Central memory CD4-positive, alpha-beta T cell (primary cell): ENCODE data around the gene SPEM3.
A peak's percentile ranks its signal among the peaks of the same experiment; 100 is the strongest.

ENCODE experiments used
- DNase-seq: peaks from one replicate; pipeline ENCODE4 v3.0.0; 2022

SPEM3 gene

DNA sequence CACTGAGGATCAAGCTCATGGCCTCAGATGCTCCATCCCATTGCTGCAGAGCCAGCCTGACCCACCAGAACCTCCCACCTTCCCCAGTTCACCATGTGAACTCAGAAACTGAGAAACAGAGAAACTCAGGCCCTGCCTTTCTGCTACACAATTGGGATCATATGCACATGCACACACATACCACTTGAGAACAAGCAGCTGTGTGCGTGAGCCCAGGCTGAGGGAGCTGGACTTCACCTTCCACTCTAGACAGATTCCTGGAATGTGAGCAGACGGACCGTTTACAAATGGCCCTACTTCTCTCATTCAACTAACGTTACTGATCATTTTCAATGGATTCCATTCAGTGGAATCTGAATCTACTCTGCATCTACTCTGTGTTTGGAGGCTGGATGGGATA, 5.0 kb upstream of the SPEM3 start:
- DNase-seq: no peak

DNA sequence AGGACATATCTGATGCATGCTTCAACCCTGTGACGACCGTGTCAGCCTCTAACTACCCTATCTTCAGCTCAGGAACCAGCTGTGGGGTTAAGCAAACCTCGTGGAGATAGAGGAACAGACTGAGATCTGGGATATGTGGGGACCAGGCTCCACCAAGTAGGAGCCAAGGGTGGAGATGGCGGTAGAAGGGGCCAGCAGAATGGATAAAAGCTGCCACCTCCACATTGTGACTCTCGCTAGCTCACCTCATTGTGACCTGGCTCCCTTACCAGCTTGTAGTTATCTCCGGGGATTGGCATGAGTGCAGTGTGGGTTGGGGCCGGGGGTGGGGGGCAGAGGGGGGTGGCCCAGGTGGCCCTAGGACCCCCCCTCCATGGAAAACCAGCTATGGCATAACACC, 3.3 kb upstream of the SPEM3 start, which contains the start of gene SPEM2:
TSS of gene SPEM2 (plus strand) at position 301 of the 400 bp plus-strand sequence. CDS start at position 374, 73 bp downstream.
- DNase-seq: no peak

DNA sequence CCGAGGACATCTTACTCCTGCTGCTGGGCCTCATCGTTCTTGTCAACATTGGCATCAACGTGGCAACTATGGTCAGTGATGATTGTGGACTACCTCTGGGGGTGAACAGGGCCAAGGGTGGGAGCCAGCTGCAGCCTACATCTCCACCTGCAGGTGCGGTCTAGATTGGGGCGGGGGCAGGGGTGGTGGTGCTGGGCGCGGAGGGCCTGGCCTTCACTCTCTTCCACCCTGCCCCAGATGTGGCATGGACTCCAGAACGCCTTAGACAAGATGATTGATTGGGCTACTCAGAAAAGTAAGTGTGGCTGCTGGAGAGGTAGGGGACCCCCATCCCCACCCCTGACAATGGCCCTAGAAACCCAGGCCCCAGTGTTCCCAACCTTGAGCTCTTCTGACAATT, 2.9 kb upstream of the SPEM3 start:
- no peak for DNase-seq

DNA sequence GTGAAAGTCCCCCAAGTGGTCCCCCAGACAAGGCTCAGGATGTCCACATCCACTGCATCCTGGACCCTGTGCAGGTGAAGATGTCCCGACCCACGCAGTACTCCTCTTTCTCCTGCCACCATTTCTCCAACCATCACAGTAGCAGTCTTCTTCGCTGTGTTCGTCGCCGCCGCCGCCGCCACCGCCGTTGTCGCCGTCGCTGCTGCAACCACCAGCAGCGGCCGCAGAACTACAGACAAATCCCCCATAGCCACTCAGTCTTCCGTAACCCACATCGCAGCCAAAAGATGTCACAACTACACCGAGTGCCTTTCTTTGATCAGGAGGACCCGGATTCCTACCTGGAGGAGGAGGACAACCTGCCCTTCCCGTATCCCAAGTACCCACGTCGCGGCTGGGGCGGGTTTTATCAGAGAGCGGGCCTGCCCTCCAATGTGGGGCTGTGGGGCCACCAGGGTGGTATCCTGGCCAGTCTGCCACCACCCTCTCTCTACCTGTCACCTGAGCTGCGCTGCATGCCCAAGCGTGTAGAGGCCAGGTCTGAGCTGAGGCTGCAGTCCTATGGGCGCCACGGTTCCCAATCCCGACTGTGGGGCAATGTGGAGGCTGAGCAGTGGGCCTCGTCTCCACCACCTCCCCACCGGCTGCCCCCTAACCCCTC, 2.3 kb upstream of the SPEM3 start:
- no peak for DNase-seq

DNA sequence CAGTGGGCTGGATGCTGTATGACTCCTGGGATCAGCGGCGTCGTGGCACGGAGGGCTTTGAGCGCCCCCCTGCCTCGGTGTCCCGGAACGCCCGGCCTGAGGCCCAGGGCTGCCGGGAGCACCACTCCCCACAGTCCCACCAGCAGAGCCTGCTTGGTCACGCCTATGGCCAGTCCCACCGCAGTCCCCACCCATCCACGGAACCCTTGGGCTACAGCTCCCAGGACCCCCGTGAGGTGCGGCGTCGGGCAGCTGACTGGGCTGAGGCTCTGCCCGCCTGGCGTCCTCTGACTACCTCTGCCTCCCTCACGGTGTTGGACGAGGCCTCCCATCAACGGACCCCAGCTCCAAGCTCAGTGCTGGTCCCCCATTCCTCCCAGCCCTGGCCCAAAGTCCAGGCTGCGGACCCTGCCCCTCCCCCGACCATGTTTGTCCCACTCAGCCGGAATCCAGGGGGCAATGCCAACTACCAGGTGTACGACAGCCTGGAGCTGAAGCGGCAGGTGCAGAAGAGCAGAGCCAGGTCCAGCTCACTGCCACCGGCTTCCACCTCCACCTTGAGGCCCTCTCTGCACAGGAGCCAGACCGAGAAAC, 1.7 kb upstream of the SPEM3 start:
- DNase-seq: no peak

DNA sequence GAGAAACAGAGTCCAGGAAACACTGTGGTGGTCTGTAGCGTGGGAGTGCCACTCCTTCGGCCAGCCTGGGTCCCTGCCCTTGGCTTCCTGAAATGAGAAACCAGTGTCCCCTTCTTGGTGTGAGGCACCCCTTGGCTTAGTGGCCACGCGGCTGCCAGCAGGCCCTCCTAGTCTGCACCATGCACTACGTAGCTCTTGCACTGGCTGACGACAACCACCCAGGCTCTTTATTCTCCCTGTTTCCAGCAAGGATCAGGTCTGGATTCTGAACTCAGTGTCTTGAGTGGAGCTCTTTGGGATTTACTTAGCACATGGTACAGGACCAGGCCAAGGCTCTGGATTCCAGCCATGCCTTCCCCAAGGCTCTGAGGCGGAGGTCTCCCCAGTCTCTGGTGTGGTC, 1.1 kb upstream of the SPEM3 start:
- DNase-seq: no peak

DNA sequence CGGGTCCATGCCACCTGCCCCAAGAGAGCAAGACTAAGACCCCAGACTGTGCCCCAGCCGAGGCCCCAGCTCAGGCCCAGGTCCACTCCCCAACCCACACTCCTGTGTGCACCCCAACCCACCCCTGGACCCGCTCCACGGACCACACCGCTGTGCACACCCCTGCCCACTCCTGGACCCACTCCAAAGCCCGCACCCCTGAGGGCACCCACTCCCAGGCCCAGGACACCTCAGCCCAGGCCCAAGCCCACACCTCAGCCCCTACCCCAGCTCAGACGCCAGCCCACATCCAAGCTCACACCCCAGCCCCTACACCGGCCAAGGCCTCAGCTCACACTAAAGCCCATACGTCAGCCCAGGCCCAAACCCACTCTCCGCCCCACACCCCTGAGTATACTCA, 1.1 kb downstream of the SPEM3 start:
- no peak for DNase-seq

DNA sequence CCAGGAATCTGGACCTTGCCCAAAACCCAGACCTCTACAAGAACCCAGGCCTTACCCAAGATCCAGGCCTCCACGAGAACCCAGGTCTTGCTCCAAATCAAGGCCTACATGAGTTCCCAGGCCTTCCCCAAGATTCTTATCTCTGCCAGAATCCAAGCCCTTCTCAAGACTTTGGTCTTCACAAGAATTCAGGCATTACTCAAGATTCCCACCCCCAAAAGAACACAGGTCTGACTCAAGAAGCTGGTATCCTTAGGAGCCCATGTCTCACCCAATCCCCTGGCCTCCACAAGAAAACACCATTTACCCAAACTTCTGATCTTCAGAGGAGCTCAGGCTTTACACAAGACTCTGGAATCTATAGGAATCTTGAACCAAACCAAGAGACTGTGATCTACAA, 2.6 kb downstream of the SPEM3 start:
- DNase-seq: no peak

DNA sequence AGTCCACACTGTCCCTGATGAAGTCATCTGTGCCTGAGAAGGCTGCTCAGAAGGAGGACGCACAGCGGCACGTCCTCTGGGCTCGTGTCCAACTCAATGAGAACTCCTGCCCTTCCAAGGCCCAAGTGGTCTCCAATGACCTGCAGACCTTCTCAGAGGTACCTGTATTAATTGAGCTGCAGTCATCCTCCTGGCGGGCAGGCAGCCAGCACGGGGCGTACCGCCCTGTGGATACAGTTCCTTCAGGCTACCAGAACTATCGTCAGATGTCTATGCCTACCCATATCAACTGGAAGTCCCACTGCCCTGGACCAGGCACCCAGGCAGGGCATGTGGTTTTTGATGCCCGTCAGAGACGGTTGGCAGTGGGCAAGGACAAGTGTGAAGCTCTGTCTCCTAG, 3.6 kb downstream of the SPEM3 start:
- DNase-seq: no peak

DNA sequence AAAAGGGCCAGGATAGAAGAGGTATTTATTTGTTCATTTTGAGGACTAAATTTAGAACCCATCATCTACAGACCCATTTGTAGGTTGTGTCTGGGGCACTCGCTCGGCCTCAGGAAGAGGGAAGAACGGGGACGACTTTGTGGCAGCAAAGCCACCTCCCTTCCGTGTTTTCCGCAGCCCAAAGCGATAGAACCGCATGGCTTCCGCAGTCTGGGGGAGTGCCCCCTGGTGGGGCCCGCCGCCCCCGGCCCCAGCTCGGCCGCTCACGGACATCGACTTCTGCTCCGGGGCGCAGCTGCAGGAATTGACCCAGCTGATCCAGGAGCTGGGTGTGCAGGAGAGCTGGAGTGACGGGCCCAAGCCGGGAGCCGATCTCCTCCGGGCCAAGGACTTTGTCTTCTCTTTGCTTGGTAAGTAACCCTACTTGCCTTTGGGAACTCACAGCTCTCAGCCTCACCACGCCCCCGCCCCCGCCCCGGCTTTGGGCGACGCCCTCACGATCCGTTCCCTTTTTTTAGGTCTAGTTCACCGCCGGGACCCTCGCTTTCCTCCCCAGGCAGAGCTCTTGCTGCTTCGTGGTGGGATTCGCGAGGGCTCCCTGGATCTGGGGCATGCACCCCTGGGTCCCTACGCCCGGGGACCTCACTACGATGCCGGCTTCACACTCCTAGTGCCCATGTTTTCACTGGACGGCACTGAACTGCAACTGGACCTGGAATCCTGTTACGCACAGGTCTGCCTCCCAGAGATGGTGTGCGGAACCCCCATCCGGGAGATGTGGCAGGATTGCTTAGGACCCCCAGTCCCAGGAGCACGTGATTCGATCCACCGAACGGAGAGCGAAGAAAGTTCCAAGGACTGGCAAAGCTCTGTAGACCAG, 7.3 kb downstream of the SPEM3 start:
- DNase-seq: peak; percentile 72

DNA sequence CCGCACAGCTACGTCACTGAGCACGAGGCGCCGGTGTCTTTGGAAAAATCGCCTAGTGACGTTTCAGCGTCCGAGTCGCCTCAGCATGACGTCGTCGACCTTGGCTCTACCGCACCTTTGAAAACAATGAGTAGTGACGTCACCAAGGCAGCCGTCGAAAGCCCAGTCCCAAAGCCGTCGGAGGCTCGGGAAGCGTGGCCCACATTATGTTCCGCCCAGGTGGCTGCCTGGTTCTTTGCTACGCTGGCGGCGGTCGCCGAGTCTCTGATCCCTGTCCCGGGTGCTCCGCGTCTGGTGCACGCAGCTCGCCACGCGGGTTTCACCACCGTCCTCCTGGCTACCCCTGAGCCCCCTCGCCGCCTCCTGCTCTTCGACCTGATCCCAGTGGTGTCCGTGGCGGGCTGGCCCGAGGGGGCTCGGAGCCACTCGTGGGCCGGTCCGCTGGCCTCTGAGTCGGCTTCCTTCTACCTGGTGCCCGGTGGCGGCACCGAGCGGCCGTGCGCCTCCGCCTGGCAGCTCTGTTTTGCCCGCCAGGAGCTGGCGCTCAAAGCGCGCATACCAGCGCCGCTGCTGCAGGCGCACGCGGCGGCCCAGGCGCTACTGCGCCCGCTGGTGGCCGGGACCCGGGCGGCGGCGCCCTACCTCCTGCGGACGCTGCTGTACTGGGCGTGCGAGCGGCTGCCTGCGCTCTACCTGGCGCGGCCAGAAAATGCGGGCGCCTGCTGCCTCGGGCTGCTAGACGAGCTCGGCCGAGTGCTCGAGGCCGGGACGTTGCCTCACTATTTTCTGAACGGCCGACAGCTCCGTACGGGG, 8.1 kb downstream of the SPEM3 start:
- peak; percentile 80 for DNase-seq

DNA sequence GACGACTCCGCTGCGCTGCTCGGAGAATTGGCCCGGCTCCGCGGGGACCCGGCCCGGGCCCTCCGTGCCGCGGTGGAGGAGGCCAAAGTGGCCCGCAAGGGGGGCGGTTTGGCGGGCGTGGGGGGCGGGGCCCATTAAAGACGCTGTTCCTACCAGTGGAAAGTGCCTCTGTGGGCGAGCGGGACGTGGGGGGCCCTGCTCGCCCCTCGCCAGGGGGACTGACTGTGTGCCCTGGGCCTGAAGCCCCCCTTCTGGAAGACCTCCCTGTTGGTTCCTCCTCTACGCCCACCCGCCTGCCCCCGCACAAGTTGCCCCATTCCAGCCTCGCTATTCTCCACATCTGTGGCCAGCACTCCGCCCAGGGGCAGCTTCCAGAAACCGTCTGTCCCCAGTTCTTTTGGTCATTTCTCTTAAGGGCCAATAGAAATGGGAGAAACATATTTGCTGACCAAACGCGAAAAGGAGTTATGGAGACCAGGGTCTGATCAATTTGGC, 8.8 kb downstream of the SPEM3 start:
- DNase-seq: no peak

DNA sequence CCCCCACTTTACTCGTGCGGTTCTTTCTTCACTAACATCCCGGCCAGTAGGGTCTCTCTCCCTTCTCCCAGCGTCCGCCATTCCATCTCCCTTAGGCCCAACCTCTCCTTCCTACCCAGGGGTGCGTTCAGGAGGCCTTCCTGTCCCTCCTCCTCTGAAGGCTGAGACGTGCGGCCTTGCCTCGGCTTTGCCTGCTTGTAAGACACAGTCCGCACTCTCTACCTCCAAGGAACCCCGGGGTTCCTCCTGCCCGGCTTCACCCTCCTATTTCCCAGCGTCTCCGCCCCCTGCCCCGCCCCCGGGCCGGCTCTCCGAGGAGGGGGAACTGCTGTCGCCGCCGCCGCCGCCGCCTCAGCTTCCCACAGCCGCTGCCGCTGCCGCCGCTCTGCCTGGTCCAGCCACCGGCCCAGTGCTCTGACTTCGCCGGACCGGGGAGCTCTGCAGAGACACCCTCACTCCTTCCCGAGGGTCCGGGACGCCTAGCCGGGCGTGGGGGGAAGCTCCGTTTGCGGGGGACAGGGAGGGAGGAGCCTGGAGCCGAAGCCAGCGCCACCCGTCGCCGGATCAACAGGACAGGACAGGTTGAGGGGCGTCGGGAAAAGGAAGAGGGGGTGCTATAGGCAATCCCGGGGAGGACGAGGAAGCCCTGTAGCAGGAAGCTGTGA, 9.4 kb downstream of the SPEM3 start:
- DNase-seq: peak; percentile 35

DNA sequence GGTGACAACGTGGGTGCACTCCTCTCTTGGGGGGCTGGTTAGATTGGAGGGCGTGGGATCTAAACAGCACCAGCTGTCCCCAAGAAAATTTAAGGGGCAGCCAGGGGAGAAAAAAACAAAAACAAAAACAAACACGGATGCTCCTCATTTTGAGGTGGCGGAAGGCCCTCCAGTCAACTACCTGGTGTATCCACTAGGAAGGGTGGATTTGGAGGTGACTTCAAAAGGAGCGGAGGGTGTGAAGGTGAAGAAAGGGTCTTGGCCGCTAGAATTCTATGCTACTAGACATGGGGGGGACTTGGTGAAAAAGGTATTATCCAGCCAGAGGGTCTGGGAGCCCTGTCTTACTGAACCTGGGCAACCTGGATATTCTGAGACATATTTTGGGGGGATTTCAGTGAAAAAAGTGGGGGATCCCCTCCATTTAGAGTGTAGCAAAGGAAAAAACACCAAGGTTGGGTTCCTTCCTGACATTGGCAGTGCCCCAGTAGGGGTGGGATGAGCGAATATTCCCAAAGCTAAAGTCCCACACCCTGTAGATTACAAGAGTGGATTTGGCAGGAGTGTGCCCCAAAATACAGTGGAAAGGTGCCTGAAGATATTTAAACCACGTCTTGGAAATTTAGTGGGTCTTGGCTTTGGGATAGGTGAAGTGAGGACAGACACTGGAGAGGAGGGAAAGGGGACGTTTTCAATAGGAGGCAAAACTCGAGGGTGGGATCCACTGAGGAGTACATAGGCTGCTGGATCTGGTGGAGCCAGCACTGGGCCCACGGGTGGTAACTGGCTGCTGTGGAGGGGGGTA, 10.2 kb downstream of the SPEM3 start:
- DNase-seq: no peak

DNA sequence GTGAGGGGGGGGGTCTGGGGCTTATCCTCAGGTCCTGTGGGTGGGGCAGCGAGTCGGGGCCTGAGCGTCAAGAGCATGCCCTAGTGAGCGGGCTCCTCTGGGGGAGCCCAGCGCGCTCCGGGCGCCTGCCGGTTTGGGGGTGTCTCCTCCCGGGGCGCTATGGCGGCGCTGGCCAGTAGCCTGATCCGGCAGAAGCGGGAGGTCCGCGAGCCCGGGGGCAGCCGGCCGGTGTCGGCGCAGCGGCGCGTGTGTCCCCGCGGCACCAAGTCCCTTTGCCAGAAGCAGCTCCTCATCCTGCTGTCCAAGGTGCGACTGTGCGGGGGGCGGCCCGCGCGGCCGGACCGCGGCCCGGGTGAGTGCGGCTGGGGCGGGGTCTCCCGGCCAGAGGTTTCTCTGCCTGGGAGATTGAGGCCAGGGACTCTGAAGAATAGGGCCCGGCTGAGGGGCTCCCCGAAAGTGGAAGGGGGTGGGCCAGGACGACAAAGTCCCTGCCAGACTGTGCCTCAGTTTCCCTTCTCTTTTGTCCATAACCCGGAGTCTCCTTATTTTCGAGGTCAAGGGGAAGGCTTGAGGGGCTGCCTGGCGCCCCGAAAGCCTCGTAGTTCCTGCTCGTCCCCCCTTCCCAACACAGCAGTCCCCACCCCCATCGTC, 10.9 kb downstream of the SPEM3 start, which contains the start of gene FGF11:
TSS of gene FGF11 (plus strand) at position 51 of the 651 bp plus-strand sequence. CDS start at position 160, 109 bp downstream.
- no peak for DNase-seq

DNA sequence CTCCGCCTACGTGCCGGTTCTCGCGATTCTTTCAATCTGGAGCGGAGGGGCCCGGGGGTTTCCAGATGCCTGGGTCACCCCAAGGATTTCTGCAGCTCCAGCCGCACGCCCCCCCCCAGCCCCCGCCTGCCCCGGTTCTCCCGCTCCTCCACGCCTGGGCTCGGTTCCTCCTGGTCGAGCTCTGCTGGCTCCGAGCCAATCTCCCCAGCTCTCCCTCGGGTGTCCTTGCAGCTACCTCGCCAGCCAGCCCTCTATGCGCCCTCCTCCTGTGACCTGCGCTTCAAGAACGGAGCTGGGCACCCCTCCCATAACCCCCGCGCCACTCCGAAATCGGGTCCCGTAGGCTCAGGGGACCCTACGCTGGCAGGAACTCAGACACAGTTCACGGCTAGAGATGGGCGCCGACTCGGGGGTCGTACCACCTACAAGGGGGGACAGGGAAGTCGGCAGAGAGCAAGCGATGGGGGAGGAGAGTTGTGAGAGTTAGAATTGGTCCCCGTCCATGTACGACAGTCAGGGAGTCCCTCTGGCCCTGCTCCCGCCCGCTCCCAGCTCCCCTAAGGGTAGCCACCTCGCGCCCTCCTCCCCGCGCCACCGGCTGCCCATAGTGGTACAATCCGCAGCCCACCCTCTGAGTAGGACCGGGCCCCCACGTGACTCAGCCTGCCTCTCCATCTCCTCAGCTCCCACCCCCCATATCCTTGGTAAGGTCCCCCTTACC, 11.6 kb downstream of the SPEM3 start:
- peak; percentile 15 for DNase-seq

DNA sequence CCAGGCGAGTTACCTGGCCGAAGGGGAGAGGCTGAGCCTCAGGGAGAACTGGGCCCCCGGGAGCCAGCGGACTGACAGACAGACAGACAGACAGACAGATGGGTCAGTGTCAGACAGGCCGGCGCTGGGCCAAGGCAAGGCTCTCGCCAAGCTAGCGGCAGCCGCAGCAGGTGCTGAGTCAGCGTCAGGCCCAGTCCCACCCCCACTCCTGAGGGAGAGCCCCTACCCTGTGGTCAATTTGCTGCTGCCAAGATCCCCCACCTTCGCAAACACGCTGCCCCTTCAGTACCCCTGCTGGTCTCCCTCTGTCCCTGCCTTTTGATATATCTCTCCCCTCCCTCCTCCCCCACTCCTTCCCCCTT, 12.2 kb downstream of the SPEM3 start:
- DNase-seq: no peak

DNA sequence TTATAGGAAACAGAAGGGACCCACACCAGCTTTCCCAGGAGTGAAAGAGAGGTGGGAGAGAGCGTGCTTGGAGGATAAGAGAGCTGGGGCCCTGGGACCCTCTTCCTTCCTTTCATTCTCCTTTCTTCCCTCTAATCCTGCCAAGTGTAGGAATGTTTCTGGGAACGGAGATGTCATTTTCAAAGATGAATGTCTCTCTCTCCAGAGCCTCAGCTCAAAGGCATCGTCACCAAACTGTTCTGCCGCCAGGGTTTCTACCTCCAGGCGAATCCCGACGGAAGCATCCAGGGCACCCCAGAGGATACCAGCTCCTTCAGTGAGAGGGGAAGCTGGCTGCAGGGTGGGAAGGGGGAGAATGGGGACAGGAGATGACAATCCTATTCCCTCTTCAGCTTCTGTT, 12.6 kb downstream of the SPEM3 start:
- no peak for DNase-seq

DNA sequence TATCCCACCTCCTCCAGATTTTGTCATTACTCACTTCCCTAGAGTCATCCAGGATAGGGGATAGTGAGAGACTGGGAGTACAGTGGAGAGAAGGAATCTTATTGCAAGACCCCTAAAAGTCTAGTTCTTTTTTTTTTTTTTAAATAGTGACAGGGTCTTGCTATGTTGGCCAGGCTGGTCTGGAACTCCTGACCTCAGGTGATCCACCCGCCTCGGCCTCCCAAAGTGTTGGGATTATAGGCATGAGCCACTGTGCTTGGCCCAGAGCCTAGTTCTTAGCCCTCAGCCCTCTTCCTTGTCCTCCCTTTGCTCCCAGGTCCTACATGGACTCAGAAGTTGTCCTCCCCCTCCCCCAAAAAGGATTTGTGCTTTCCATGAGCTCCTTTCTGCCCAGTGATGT, 13.5 kb downstream of the SPEM3 start:
- no peak for DNase-seq
